ENCODE results near the gene THOP1.

DNA sequence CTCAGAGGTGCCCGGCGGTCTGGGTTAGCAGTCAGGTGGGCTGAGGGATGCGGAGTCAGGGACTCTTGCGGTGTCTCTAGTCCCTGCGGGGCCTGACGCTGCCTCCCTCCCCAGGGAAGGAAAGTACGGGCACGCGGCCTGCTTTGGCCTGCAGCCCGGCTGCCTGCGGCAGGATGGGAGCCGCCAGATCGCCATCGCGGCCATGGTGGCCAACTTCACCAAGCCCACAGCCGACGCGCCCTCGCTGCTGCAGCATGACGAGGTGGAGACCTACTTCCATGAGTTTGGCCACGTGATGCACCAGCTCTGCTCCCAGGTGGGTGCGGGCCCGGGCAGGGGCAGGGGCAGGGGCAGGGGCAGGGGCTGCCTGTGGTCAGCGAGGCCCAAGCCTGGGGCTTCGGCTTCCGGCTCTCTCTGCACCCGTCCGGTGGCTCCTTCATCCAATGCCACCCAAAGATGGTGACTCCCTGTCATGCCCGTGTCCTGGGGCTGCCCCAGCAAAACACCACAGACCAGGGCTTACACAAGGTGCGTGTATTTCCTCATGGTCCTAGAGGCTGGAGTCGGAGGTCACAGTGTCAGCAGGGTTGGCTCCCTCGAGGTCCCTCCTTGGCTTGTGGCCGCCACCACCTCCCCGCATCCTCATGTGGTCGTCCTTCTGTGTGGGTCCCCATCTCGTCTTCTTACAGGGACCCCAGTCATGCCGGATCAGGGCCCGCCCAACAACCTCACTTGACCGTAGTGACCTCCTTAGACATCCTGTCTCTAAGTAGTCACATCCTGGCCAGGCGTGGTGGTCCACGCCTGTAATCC, 23.0 kb downstream of the THOP1 start:
- TF ChIP-seq, protein P1, sequence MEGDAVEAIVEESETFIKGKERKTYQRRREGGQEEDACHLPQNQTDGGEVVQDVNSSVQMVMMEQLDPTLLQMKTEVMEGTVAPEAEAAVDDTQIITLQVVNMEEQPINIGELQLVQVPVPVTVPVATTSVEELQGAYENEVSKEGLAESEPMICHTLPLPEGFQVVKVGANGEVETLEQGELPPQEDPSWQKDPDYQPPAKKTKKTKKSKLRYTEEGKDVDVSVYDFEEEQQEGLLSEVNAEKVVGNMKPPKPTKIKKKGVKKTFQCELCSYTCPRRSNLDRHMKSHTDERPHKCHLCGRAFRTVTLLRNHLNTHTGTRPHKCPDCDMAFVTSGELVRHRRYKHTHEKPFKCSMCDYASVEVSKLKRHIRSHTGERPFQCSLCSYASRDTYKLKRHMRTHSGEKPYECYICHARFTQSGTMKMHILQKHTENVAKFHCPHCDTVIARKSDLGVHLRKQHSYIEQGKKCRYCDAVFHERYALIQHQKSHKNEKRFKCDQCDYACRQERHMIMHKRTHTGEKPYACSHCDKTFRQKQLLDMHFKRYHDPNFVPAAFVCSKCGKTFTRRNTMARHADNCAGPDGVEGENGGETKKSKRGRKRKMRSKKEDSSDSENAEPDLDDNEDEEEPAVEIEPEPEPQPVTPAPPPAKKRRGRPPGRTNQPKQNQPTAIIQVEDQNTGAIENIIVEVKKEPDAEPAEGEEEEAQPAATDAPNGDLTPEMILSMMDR (IDR thresholded peaks at IDR 0.05; ENCODE audit: low read depth, low read length) = no peak
- TF ChIP-seq POLR2A (IDR thresholded peaks at IDR 0.05; ENCODE audit: extremely low read depth, insufficient read length) (no peak), MYC (IDR thresholded peaks at IDR 0.05; ENCODE audit: low read depth, low read length) (no peak)

Measured in NB4 (cell line).